A673 (cell line): ENCODE results near the gene GPR21. TPM values are rescaled to one million over a fixed set of nuclear protein-coding genes. Genes with fewer than 3 reads are reported as not detected.

ENCODE experiments used
- BruUV-seq: library from RNA; stranded (reverse); fragments of 400-500 nt; replicated peaks from 2 replicates; lab custom pipeline; 2021; lab: Mats Ljungman, UMichigan
- CTCF ChIA-PET: fragments of 300-600 bp; sonication (Branson Sonifier 250); formaldehyde crosslinking; loops from one replicate; lab custom pipeline; 2022; ENCODE audit warnings: antibody characterized with exemption; lab: Charles Lee
- POLR2A ChIA-PET: fragments of 300-600 bp; sonication (Branson Sonifier 250); formaldehyde crosslinking; loops from one replicate; lab custom pipeline; 2022; ENCODE audit warnings: antibody characterized with exemption; ENCODE audit not compliant: low non-redundant PET; lab: Charles Lee
- DNase-seq: peaks from one replicate; pipeline ENCODE4 v3.0.0-alpha.2; 2015; ENCODE audit warnings: low spot score
- H3K27ac ChIP-seq: fragments of 200-600 bp; sonication (generic); 2 replicates; pipeline ENCODE4 v1.5.1; 2016; ENCODE audit warnings: mixed run types, low read depth, mild to moderate bottlenecking, mixed read lengths, antibody characterized with exemption, low read length; ENCODE audit not compliant: poor library complexity, severe bottlenecking
- H3K27me3 ChIP-seq: fragments of 200-600 bp; sonication (generic); replicated peaks from 2 replicates; pipeline ENCODE4 v1.6.1; 2017; ENCODE audit warnings: mixed run types, low read depth, mild to moderate bottlenecking, mixed read lengths, antibody characterized with exemption, low read length; ENCODE audit not compliant: insufficient read depth, poor library complexity
- H3K36me3 ChIP-seq: fragments of 200-600 bp; sonication (generic); 2 replicates; pipeline ENCODE4 v1.6.1; 2016; ENCODE audit warnings: mixed run types, mild to moderate bottlenecking, mixed read lengths, antibody characterized with exemption, low read length; ENCODE audit not compliant: insufficient read depth, poor library complexity, severe bottlenecking
- H3K4me1 ChIP-seq: fragments of 200-600 bp; sonication (generic); 2 replicates; pipeline ENCODE4 v1.6.1; 2017; ENCODE audit warnings: mixed run types, mild to moderate bottlenecking, mixed read lengths, antibody characterized with exemption, low read length; ENCODE audit not compliant: insufficient read depth, poor library complexity, severe bottlenecking
- H3K4me3 ChIP-seq: fragments of 200-600 bp; sonication (generic); 2 replicates; pipeline ENCODE4 v1.5.1; 2016; ENCODE audit warnings: low read depth, mixed run types, mild to moderate bottlenecking, mixed read lengths, low read length; ENCODE audit not compliant: poor library complexity, severe bottlenecking
- H3K9me3 ChIP-seq: fragments of 200-600 bp; sonication (generic); 2 replicates; pipeline ENCODE4 v1.6.1; 2016; ENCODE audit warnings: mixed run types, low read depth, mild to moderate bottlenecking, mixed read lengths, antibody characterized with exemption, low read length; ENCODE audit not compliant: poor library complexity, severe bottlenecking
- EZH2 ChIP-seq: fragments of 200-600 bp; sonication (generic); IDR thresholded peaks from 2 replicates; pipeline ENCODE4 v1.6.1; 2017; ENCODE audit warnings: borderline replicate concordance, low read depth, mild to moderate bottlenecking, mixed read lengths, antibody characterized with exemption, low read length; ENCODE audit not compliant: poor library complexity, severe bottlenecking
- intact Hi-C: fragments of 100-400 bp; cut with micrococcal nuclease; formaldehyde crosslinking; loops from one replicate; pipeline ENCODE4 v1.10.0; 2022; ENCODE audit not compliant: unreplicated experiment
- total RNA-seq: library from RNA; stranded (reverse); gene quantifications from 2 replicates; pipeline ENCODE4 v1.2.3, GENCODE V29; 2021
- TF ChIP-seq, protein P1 (sequence below): fragments of 300-800, 200-600 bp; sonication (generic); conservative IDR thresholded peaks from 2 replicates; pipeline ENCODE4 v1.5.1; 2017; ENCODE audit warnings: low read depth, mild to moderate bottlenecking, antibody characterized with exemption, low read length, moderate library complexity, mixed read lengths

GPR21 gene
- total RNA-seq, 1 experiment from 2014 or later, result not detected

DNA sequence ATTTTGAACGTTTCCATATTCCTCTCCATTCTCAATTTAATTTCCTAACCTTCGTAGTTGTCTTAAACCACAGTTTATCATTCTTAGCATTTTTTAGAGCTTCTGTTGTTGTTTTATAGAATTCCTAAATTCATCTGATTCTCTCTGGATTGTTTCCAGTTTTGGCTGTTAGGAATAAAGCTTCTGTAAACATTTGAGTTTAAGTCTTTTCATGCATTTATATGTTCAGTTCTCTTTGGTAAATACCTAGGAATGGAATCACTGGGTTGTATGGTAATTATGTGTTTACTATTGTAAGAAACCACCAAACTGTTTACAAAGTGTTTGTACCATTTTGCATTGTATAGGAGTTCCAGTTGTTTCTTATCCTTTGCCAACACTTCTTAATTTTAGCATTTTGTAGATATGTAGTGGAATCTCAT lies 29.7 kb downstream of the GPR21 start:
- H3K4me3 ChIP-seq, result no peak overlapping the region
- ChIA-PET POLR2A (no interaction called here), CTCF (no interaction called here)
- no TSS peak for BruUV-seq
- peaks cover 12% of the 10 kb centered on the region for H3K4me1 ChIP-seq
- peaks cover 30% of the 10 kb centered on the region for H3K36me3 ChIP-seq
- no peaks in the 10 kb centered on the region for H3K9me3 ChIP-seq
- DNase-seq, result no peak
- H3K27ac ChIP-seq, result no peak overlapping the region
- TF ChIP-seq, protein P1, sequence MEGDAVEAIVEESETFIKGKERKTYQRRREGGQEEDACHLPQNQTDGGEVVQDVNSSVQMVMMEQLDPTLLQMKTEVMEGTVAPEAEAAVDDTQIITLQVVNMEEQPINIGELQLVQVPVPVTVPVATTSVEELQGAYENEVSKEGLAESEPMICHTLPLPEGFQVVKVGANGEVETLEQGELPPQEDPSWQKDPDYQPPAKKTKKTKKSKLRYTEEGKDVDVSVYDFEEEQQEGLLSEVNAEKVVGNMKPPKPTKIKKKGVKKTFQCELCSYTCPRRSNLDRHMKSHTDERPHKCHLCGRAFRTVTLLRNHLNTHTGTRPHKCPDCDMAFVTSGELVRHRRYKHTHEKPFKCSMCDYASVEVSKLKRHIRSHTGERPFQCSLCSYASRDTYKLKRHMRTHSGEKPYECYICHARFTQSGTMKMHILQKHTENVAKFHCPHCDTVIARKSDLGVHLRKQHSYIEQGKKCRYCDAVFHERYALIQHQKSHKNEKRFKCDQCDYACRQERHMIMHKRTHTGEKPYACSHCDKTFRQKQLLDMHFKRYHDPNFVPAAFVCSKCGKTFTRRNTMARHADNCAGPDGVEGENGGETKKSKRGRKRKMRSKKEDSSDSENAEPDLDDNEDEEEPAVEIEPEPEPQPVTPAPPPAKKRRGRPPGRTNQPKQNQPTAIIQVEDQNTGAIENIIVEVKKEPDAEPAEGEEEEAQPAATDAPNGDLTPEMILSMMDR, result no peak
- TF ChIP-seq EZH2, result no peak
- intact Hi-C loops, result no loop called here
- H3K27me3 ChIP-seq, result no peaks in the 10 kb centered on the region

DNA sequence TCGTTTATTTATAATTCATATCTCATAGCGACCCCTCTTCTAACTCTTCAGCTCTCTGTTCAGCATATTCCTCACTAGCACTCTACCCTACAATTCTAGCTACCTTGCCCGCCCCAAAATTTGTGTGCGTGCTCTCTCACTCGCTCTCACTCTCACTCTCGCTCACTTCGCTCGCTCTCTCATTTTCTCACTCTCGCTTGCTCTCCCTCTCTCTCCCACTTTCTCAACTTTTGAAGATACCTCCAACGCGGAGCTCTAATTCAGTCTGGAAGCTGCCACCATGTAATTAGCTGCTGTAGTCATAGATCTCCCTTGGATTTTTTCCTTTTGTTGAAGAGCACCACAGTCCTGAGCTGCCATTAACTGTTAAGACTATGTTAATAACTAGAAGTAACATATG lies 30.4 kb downstream of the GPR21 start:
- CTCF ChIA-PET, result no interaction called here
- Histone ChIP-seq H3K4me3 (no peak overlapping the region), H3K27ac (no peak overlapping the region), H3K9me3 (no peaks in the 10 kb centered on the region), H3K27me3 (no peaks in the 10 kb centered on the region), H3K4me1 (peaks cover 12% of the 10 kb centered on the region), H3K36me3 (peaks cover 30% of the 10 kb centered on the region)
- no peak for TF ChIP-seq EZH2
- TF ChIP-seq, protein P1, result no peak
- intact Hi-C loops, result no loop called here
- DNase-seq, result no peak
- POLR2A ChIA-PET, result interaction anchor here (0.6 kb wide), 1 partner anchor 638 kb away, joined by 3 read pairs; no protein-coding TSS in a partner anchor
- BruUV-seq, result no TSS peak

DNA sequence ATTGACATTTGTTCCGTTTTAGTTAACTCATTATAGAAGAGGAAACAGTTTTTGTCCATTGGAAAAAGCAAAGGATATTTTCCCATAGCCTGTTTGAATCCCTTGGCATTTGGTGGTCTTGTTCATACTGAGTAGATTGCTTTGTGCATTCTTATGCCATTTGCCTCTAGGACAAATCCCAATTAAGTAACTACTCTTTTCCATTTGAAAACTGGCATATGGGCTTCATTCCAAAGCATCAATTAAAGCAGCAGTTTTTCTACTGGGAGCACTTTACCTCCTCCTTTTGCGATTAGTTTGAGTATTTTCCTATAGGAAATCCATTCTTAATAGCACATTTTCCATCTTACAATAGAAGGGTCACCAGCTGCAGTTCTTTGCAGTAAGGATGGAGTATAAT lies 31.2 kb downstream of the GPR21 start:
- no TSS peak for BruUV-seq
- intact Hi-C loops, result no loop called here

More for the DNA sequence above, 31.2 kb downstream of the GPR21 start:
- Histone ChIP-seq H3K36me3 (peaks cover 30% of the 10 kb centered on the region), H3K27me3 (no peaks in the 10 kb centered on the region), H3K4me1 (peaks cover 12% of the 10 kb centered on the region), H3K4me3 (no peak overlapping the region), H3K27ac (no peak overlapping the region), H3K9me3 (no peaks in the 10 kb centered on the region)
- no peak for DNase-seq
- CTCF ChIA-PET, result no interaction called here
- POLR2A ChIA-PET, result no interaction called here
- TF ChIP-seq, protein P1, result no peak
- TF ChIP-seq EZH2, result no peak
